B cell (primary cell): Measurements from ENCODE around the gene HAUS2. TPM values are rescaled to one million over a fixed set of nuclear protein-coding genes. Genes with fewer than 3 reads are reported as not detected.

Experiments
- ATAC-seq: fragments of 200-7000 bp; cut with Tn5 transposase; one replicate; pipeline ENCODE4 v1.10.0; 2021; ENCODE audit warnings: low read depth, mild to moderate bottlenecking, moderate number of reproducible peaks, moderate library complexity
- CTCF ChIA-PET: fragments of 350-600 bp; sonication (Branson Sonifier 250); formaldehyde crosslinking; loops from one replicate; lab custom pipeline; 2021; ENCODE audit warnings: antibody characterized with exemption, inconsistent platforms; lab: Charles Lee
- POLR2A ChIA-PET: fragments of 350-600 bp; sonication (Branson Sonifier 250); formaldehyde crosslinking; loops from one replicate; lab custom pipeline; 2021; ENCODE audit warnings: antibody characterized with exemption; lab: Charles Lee
- DNase-seq: peaks from one replicate; pipeline ENCODE4 v3.0.0; 2013
- H2AFZ ChIP-seq: 2 replicates; pipeline ENCODE4 v1.6.1; 2012; ENCODE audit warnings: mild to moderate bottlenecking, low read depth, low read length; ENCODE audit not compliant: insufficient read depth, poor library complexity, severe bottlenecking
- H3K27ac ChIP-seq, 2 donors: 1 replicate in 1 of 2; 2 replicates in 1 of 2; pipeline ENCODE4 v1.5.1; 2012 to 2013; ENCODE audit warnings: low read length in 2 of 2, mild to moderate bottlenecking in 2 of 2, moderate library complexity in 1 of 2
- H3K27me3 ChIP-seq, 4 experiments: fragments of 200-600 bp in 1 of 4; sonication (generic) in 1 of 4; replicated peaks in 1 of 4; 1 replicate in 2 of 4; 2 replicates in 2 of 4; pipeline versions ENCODE4 v1.6.1 to v1.7.0; 2013 to 2016; ENCODE audit warnings: low read length in 3 of 4, mild to moderate bottlenecking in 2 of 4, mixed read lengths in 1 of 4, moderate library complexity in 1 of 4; ENCODE audit not compliant: insufficient read depth in 4 of 4, control insufficient read depth in 3 of 4; ENCODE audit errors: control extremely low read depth in 1 of 4
- H3K36me3 ChIP-seq, 2 experiments: replicated peaks in 1 of 2; 1 replicate in 1 of 2; 2 replicates in 1 of 2; pipeline versions ENCODE4 v1.6.1 to v1.7.1; 2013; ENCODE audit warnings: low read length in 1 of 2; ENCODE audit not compliant: insufficient read depth in 2 of 2, control insufficient read depth in 1 of 2; ENCODE audit errors: control extremely low read depth in 1 of 2, extremely low read depth in 1 of 2
- H3K4me1 ChIP-seq, 2 donors: fragments of 200-600 bp in 1 of 2; sonication (generic) in 1 of 2; 1 replicate in 1 of 2; 2 replicates in 1 of 2; pipeline versions ENCODE4 v1.5.1 to v1.6.1; 2013 to 2017; ENCODE audit warnings: low read length in 2 of 2; ENCODE audit not compliant: control insufficient read depth in 2 of 2, insufficient read depth in 2 of 2
- H3K4me2 ChIP-seq: replicated peaks from 2 replicates; pipeline ENCODE3; 2012; ENCODE audit warnings: mild to moderate bottlenecking, low read depth, low read length; ENCODE audit not compliant: poor library complexity, severe bottlenecking
- H3K4me3 ChIP-seq, 5 experiments: fragments of 200-600 bp in 1 of 5; sonication (generic) in 1 of 5; 1 replicate in 3 of 5; 2 replicates in 2 of 5; pipeline versions ENCODE4 v1.5.1 to v1.7.0; 2011 to 2016; ENCODE audit warnings: low read length in 4 of 5, mild to moderate bottlenecking in 4 of 5, low read depth in 2 of 5, control low read depth in 1 of 5, moderate library complexity in 1 of 5; ENCODE audit not compliant: insufficient read depth in 1 of 5; ENCODE audit errors: control extremely low read depth in 1 of 5, extremely low read depth in 1 of 5
- H3K79me2 ChIP-seq: fragments of 200-600 bp; sonication (generic); one replicate; pipeline ENCODE4 v1.6.0; 2016; ENCODE audit warnings: low read length; ENCODE audit not compliant: control insufficient read depth, insufficient read depth
- H3K9ac ChIP-seq: fragments of 200-600 bp; sonication (generic); 2 replicates; pipeline ENCODE4 v1.6.1; 2017; ENCODE audit warnings: mild to moderate bottlenecking, low read length, moderate library complexity
- H3K9me3 ChIP-seq, 3 donors: one replicate each; pipeline versions ENCODE4 v1.6.1 to v1.7.1; 2013; ENCODE audit warnings: low read length in 2 of 3; ENCODE audit not compliant: control insufficient read depth in 2 of 3, insufficient read depth in 1 of 3; ENCODE audit errors: control extremely low read depth in 1 of 3
- H4K20me1 ChIP-seq: 2 replicates; pipeline ENCODE4 v1.6.0; 2012; ENCODE audit warnings: mild to moderate bottlenecking, low read length; ENCODE audit not compliant: insufficient read depth, control insufficient read depth, poor library complexity, severe bottlenecking
- H3K27ac Mint-ChIP-seq: one replicate; pipeline ENCODE4 v1.8.0; 2021; ENCODE audit warnings: mixed read lengths
- H3K27me3 Mint-ChIP-seq: one replicate; pipeline ENCODE4 v1.8.0; 2021; ENCODE audit warnings: mixed read lengths
- H3K4me1 Mint-ChIP-seq: one replicate; pipeline ENCODE4 v1.8.0; 2021; ENCODE audit warnings: mixed read lengths
- H3K4me3 Mint-ChIP-seq: one replicate; pipeline ENCODE4 v1.8.0; 2021; ENCODE audit warnings: mixed read lengths
- H3K9me3 Mint-ChIP-seq: one replicate; pipeline ENCODE4 v1.8.0; 2022; ENCODE audit warnings: mixed read lengths; ENCODE audit not compliant: insufficient read depth
- CTCF ChIP-seq: fragments of 200-600 bp; IDR thresholded peaks from one replicate; pipeline ENCODE4 v1.8.0; 2022; ENCODE audit warnings: antibody characterized with exemption, mild to moderate bottlenecking
- EZH2 ChIP-seq: IDR thresholded peaks from 2 replicates; pipeline ENCODE4 v1.6.1; 2012; ENCODE audit warnings: borderline replicate concordance, low read depth, mild to moderate bottlenecking, moderate library complexity, low read length; ENCODE audit not compliant: insufficient read depth, poor library complexity, severe bottlenecking
- WGBS: methylation state at CpG from one replicate; pipeline ENCODE4 v1.1.5; 2013; ENCODE audit warnings: missing lambda C conversion rate; ENCODE audit not compliant: insufficient coverage; 5-methylcytosine and 5-hydroxymethylcytosine counted together
- intact Hi-C: fragments of 100-400 bp; cut with micrococcal nuclease; formaldehyde crosslinking; loops from one replicate; pipeline ENCODE4 v1.10.0; 2022
- polyA plus RNA-seq: library from polyadenylated mRNA; depleted of rRNA; stranded (reverse); fragments of >200 nt; gene quantifications from 2 replicates; pipeline ENCODE4 v1.2.3, GENCODE V29; 2012
- total RNA-seq, 2 donors: library from RNA; stranded (reverse); fragments of 120-200 nt in 1 of 2; gene quantifications; 1 replicate in 1 of 2; 2 replicates in 1 of 2; pipeline versions ENCODE4 v1.2.3 to v1.2.4, GENCODE V29; 2013 to 2022

The HAUS2 gene
- total and polyA plus RNA-seq, 2 donors (not counting 1 experiment from before 2014, with no cell fraction given) = 16.5 to 18.3 TPM

GRCh38 chr15:42591238-42591934, 42.7 kb downstream of the HAUS2 start:
- H3K4me3 Mint-ChIP-seq = no peak overlapping the region
- H2AFZ ChIP-seq = no peak overlapping the region
- H3K4me2 ChIP-seq = no peak overlapping the region
- peaks cover 0 to 2% of the 10 kb centered on the region in 2 experiments for H3K36me3 ChIP-seq
- no peaks in the 10 kb centered on the region for H3K4me1 Mint-ChIP-seq
- H4K20me1 ChIP-seq = no peaks in the 10 kb centered on the region
- CTCF ChIA-PET = interaction anchor here (0.6 to 2.6 kb wide), 5 partner anchors 8 to 58 kb away, joined by 3 to 8 read pairs (median 3); no protein-coding TSS in a partner anchor
- 98% methylated on average over 7 of the region's 10 CpGs for WGBS
- no peaks in the 10 kb centered on the region for H3K4me1 ChIP-seq
- no peaks in the 10 kb centered on the region for H3K9me3 Mint-ChIP-seq
- no peaks in the 10 kb centered on the region for H3K27me3 ChIP-seq
- no peak overlapping the region for H3K4me3 ChIP-seq
- POLR2A ChIA-PET = interaction anchor here (1.0 kb wide), 1 partner anchor 16 kb away, joined by 5 read pairs; the partner anchor contains the start of gene STARD9
- TF ChIP-seq EZH2 (no peak), CTCF (peak; percentile 23)
- intact Hi-C loops = no loop called here
- H3K27ac Mint-ChIP-seq = no peak overlapping the region
- H3K27me3 Mint-ChIP-seq = no peaks in the 10 kb centered on the region
- no peaks in the 10 kb centered on the region for H3K9me3 ChIP-seq
- no peak overlapping the region for H3K9ac ChIP-seq
- no peaks in the 10 kb centered on the region for H3K79me2 ChIP-seq
- no peak overlapping the region for H3K27ac ChIP-seq
- DNase-seq (no peak), ATAC-seq (no peak)

- no peaks in the 10 kb centered on the region for H3K27me3 Mint-ChIP-seq
- H3K4me1 Mint-ChIP-seq = no peaks in the 10 kb centered on the region
- CTCF ChIA-PET = interaction anchor here (0.7 to 2.6 kb wide), 3 partner anchors 9 to 121 kb away, joined by 4 to 8 read pairs (median 6); no protein-coding TSS in a partner anchor
- no peak overlapping the region for H3K4me3 ChIP-seq
- H3K27ac Mint-ChIP-seq = no peak overlapping the region
- no peak overlapping the region for H3K4me3 Mint-ChIP-seq
- no peak for ATAC-seq
- no peak overlapping the region for H3K27ac ChIP-seq
- no peak overlapping the region for H3K9ac ChIP-seq
- 100% methylated on average over 2 of the region's 3 CpGs for WGBS
- POLR2A ChIA-PET = no interaction called here
- no peaks in the 10 kb centered on the region for H3K4me1 ChIP-seq
- no peak overlapping the region for H3K4me2 ChIP-seq
- H3K9me3 Mint-ChIP-seq = no peaks in the 10 kb centered on the region
- no peaks in the 10 kb centered on the region for H3K27me3 ChIP-seq
- TF ChIP-seq EZH2 (no peak), CTCF (no peak)
- intact Hi-C loops = no loop called here
- no peak for DNase-seq
- H4K20me1 ChIP-seq = no peaks in the 10 kb centered on the region
- H3K9me3 ChIP-seq = no peaks in the 10 kb centered on the region
- H3K79me2 ChIP-seq = no peaks in the 10 kb centered on the region
- no peak overlapping the region for H2AFZ ChIP-seq
- peaks cover 0 to 2% of the 10 kb centered on the region in 2 experiments for H3K36me3 ChIP-seq
Observed at GRCh38 chr15:42592716-42593115, 44.1 kb downstream of the HAUS2 start.
